ENCODE results near the gene KHDRBS2.

- TF ChIP-seq POLR2AphosphoS5 (IDR thresholded peaks at IDR 0.05), result peak; percentile 13
- TF ChIP-seq, protein P1, sequence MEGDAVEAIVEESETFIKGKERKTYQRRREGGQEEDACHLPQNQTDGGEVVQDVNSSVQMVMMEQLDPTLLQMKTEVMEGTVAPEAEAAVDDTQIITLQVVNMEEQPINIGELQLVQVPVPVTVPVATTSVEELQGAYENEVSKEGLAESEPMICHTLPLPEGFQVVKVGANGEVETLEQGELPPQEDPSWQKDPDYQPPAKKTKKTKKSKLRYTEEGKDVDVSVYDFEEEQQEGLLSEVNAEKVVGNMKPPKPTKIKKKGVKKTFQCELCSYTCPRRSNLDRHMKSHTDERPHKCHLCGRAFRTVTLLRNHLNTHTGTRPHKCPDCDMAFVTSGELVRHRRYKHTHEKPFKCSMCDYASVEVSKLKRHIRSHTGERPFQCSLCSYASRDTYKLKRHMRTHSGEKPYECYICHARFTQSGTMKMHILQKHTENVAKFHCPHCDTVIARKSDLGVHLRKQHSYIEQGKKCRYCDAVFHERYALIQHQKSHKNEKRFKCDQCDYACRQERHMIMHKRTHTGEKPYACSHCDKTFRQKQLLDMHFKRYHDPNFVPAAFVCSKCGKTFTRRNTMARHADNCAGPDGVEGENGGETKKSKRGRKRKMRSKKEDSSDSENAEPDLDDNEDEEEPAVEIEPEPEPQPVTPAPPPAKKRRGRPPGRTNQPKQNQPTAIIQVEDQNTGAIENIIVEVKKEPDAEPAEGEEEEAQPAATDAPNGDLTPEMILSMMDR (IDR thresholded peaks at IDR 0.05), result no peak
These were observed 250.1 kb downstream of the KHDRBS2 start for GRCh38 chr6:62035952-62036351.
